Smooth muscle cell of the coronary artery (primary cell): ENCODE data around the gene HOXD12. TPM values are rescaled to one million over a fixed set of nuclear protein-coding genes. Genes with fewer than 3 reads are reported as not detected.

Source experiments
- total RNA-seq: library from RNA; depleted of rRNA; stranded (reverse); fragments of >200 nt; gene quantifications from 2 replicates; pipeline ENCODE4 v1.2.3, GENCODE V29; 2014; ENCODE audit warnings: low replicate concordance

Gene HOXD12, protein sequence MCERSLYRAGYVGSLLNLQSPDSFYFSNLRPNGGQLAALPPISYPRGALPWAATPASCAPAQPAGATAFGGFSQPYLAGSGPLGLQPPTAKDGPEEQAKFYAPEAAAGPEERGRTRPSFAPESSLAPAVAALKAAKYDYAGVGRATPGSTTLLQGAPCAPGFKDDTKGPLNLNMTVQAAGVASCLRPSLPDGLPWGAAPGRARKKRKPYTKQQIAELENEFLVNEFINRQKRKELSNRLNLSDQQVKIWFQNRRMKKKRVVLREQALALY
- total RNA-seq = not detected in 2 replicates

DNA sequence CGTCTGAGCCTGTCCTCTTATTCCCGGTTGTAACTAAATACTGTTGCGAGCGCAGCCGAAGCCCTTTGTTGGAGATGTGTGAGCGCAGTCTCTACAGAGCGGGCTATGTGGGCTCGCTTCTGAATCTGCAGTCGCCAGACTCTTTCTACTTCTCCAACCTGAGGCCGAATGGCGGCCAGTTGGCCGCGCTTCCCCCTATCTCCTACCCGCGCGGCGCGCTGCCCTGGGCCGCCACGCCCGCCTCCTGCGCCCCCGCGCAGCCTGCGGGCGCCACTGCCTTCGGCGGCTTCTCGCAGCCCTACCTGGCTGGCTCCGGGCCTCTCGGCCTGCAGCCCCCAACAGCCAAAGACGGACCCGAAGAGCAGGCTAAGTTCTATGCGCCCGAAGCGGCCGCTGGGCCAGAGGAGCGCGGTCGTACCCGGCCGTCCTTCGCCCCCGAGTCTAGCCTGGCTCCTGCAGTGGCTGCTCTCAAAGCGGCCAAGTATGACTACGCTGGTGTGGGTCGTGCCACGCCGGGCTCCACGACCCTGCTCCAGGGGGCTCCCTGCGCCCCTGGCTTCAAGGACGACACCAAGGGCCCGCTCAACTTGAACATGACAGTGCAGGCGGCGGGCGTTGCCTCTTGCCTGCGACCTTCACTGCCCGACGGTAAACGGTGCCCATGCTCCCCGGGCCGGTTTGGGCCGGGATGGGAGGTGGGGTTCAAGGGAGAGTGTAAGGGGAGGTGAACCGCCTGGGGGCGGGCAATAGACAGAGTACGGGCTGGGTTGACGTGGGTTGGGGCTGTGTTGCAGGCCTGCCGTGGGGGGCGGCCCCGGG is at the start of gene HOXD12:
Gene HOXD12, plus strand, starts transcription at position 68 of the 819 bp plus-strand sequence. Its CDS starts 7 bp downstream, at position 75.

GRCh38 chr2:176083796-176084261 is 15.8 kb upstream of the HOXD12 start, which contains the start of gene EVX2:
EVX2 (minus strand) TSS chr2:176083962; CDS start chr2:176083776, 186 bp downstream.

DNA sequence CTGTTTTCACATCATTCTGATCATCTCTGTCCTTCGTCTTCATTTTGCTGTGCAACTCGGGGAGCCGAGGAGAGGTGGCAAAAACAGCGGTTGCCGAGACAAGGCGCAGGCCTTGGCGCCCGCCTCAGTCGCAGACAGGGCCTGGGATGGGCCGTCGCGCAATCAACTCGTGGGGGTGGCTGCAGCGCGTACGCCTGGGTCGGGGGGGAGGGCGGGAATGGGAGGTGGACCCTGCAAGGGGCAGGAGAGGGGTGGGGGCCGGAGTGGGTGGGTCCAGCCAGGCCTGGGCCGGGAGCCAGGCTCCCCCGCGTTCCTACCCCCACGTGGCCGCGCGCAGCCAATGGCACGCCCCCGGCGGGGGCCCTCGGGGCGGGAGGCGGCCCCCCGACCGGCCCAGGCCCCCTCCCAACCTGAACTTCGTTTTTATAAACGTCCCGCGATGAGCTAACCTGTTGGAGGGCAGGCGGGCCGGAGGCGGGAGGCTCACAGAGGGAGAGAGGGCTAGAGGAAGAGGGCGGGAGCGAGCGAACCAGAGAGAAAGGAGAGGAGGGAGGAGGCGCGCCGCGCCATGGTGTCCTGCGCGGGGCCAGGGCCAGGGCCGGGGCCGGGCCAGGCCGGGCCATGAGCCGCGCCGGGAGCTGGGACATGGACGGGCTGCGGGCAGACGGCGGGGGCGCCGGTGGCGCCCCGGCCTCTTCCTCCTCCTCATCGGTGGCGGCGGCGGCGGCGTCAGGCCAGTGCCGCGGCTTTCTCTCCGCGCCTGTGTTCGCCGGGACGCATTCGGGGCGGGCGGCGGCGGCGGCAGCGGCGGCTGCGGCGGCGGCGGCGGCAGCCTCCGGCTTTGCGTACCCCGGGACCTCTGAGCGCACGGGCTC is 7.1 kb upstream of the HOXD12 start, which contains the start of gene HOXD13:
Gene HOXD13, plus strand, starts transcription at position 452 of the 875 bp plus-strand sequence. Its CDS starts 170 bp downstream, at position 622.

DNA sequence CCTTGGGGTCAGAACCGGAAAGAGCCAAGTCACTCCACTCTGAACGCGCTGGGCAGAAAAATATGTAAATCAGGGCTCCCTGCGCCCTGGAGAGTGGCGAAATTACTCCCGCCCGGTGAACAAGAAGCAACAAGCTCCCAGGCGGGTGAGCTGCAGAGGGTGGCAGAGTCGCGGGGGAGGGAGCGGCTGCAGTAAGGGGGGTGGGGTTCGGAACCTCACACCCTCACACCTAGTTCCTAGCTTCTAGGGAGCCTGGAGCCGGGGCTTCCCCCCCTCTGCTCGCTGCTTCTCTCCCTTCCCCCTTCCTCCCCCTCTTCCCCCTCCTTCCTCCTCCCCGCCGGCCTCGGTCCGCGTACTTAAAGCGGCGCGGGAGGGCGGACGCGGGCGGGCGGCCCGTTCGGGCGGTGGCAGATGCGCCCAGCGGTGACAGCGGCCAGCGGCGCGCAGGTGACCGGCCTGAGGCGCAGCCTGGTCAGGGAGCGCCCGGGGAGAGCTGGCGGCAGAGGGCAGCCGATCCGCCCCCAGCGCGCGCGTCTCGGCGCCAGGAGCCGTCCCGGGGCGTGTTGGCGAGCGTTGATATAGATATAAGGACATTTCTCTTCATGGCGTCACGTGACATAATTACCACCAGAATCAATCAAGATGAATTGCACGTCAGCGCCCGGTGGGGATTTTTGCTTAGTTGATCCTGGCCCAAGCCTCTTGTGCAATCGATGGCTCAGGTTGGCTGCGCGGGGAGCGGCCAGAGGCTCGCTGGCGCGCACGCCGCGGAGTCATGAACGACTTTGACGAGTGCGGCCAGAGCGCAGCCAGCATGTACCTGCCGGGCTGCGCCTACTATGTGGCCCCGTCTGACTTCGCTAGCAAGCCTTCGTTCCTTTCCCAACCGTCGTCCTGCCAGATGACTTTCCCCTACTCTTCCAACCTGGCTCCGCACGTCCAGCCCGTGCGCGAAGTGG is 7.3 kb downstream of the HOXD12 start, which contains the start of gene HOXD11:
Gene HOXD11, plus strand, starts transcription at position 700 of the 959 bp plus-strand sequence. Its CDS starts 76 bp downstream, at position 776.

DNA sequence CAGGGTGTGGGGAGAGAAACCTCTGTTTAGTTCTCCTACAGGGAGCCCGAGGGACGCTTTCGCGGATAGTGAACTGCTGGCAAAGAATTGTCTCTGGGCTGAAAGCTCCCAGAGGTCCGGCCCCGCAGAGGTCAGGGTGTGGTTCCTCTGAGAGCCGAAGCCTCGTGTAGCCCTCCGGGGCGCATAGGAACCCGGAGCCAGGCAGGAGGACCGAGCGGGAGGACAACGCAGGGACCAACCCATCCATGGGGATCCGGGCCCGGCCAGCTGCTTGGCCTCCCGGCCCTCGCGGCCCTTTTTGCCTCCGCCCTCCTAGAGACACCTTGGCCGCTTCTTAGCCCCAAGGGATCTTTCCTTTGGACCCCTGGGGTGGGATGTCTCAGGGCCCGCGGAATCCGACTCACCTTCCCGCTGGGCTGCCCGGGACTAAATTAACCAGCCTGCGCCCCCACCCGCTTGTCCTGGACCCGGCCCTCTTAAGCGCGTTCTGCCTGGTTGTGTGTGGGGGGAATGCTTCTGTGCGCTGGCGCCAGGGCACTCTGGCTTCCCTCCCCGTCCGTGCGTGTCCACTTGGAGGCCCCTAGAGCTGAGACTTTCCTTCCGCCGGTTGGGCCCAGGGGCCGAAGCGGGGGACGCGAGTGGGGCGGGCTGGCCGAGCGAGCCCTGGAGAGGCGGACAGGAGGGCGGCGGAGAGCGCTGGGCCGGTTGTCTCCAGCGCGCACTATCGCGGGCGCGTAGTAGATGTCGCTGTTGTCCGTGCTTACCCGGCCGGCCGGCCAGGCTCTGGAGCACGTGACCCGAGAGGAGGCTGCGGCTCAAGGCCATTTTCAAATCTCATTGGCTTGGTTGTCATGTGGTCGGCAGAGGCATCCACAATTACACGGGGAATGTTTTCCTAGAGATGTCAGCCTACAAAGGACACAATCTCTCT is 16.6 kb downstream of the HOXD12 start, which contains the start of gene HOXD10:
Gene HOXD10, plus strand, starts transcription at position 896 of the 931 bp plus-strand sequence. CDS start 56 bp downstream, outside the sequence.

GRCh38 chr2:176122683-176123410 is 23.3 kb downstream of the HOXD12 start, which contains the start of gene HOXD9:
HOXD9 (plus strand) TSS chr2:176122719; CDS start chr2:176122769, 50 bp downstream.

GRCh38 chr2:176128982-176129796 is 29.6 kb downstream of the HOXD12 start, which contains the start of gene HOXD8:
HOXD8 (plus strand) TSS chr2:176129705; CDS start chr2:176130367, 662 bp downstream.

DNA sequence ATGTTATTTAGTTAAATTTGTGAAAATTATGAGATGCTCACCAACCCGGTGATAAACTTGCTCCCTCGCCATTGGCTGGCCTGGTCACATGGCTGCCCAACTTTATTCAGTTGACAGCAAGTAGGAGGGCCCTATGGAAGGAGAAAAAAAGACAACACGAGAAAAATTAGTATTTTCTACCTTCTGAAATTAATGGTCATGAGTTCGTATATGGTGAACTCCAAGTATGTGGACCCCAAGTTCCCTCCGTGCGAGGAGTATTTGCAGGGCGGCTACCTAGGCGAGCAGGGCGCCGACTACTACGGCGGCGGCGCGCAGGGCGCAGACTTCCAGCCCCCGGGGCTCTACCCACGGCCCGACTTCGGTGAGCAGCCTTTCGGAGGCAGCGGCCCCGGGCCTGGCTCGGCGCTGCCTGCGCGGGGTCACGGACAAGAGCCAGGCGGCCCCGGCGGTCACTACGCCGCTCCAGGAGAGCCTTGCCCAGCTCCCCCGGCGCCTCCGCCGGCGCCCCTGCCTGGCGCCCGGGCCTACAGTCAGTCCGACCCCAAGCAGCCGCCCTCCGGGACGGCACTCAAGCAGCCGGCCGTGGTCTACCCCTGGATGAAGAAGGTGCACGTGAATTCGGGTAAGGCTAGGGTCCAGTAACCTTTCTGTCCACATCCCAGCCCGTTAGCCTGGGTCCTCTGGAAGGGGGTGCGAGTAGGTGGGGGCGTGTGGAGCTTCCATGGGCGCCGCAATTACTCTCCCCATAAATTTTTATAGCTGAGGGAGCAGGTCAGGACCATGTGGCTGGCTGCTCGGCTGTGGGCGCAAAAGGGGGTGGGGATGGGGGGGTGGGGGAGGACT is 52.1 kb downstream of the HOXD12 start, which contains the start of gene HOXD4:
Gene HOXD4, plus strand, starts transcription at position 109 of the 846 bp plus-strand sequence. Its CDS starts 84 bp downstream, at position 193.

Other genes with a start within 250 kb of the HOXD12 start
- 26.7 and 27.8 TPM in 2 replicates for gene LNPK, start 97.5 kb upstream of the HOXD12 start, total RNA-seq
- gene EVX2, start 15.8 kb upstream of the HOXD12 start, total RNA-seq = not detected in 2 replicates
- not detected in 2 replicates for gene HOXD13, start 7.1 kb upstream of the HOXD12 start, total RNA-seq
- not detected in 2 replicates for gene HOXD11, start 7.5 kb downstream of the HOXD12 start, total RNA-seq
- gene HOXD10, start 17.0 kb downstream of the HOXD12 start, total RNA-seq = not detected in 2 replicates
- gene HOXD9, start 22.9 kb downstream of the HOXD12 start, total RNA-seq = not detected in 2 replicates
- gene HOXD8, start 29.9 kb downstream of the HOXD12 start, total RNA-seq = 0.23 and 1.9 TPM in 2 replicates
- 0.08 TPM in 1 of 2 replicates, not detected in the other for gene HOXD4, start 51.8 kb downstream of the HOXD12 start, total RNA-seq
- gene HOXD3, start 57.5 kb downstream of the HOXD12 start, total RNA-seq = 0.23 TPM in 1 of 2 replicates, not detected in the other
- gene HOXD1, start 88.9 kb downstream of the HOXD12 start, total RNA-seq = not detected in 2 replicates
- 15.2 and 23.5 TPM in 2 replicates for gene MTX2, start 169.6 kb downstream of the HOXD12 start, total RNA-seq